Uterus (tissue), 2 donors: ENCODE measurements around the gene UGGT1.

Experiments used
- POLR2A ChIP-seq, 2 donors: fragments of 450-650 bp; IDR thresholded peaks; one replicate each; pipeline ENCODE4 v1.6.1; 2016; ENCODE audit warnings: antibody characterized with exemption in 2 of 2, mild to moderate bottlenecking in 1 of 2, moderate library complexity in 1 of 2
- TF ChIP-seq, protein P1 (sequence below), 4 experiments: fragments of 200-600 bp in 2 of 4; fragments of 450-650 bp in 2 of 4; sonication (generic) in 2 of 4; IDR thresholded peaks; one replicate each; pipeline ENCODE4 v1.5.1; 2016 to 2019; ENCODE audit warnings: antibody characterized with exemption in 4 of 4, mild to moderate bottlenecking in 2 of 4, moderate library complexity in 1 of 4

DNA sequence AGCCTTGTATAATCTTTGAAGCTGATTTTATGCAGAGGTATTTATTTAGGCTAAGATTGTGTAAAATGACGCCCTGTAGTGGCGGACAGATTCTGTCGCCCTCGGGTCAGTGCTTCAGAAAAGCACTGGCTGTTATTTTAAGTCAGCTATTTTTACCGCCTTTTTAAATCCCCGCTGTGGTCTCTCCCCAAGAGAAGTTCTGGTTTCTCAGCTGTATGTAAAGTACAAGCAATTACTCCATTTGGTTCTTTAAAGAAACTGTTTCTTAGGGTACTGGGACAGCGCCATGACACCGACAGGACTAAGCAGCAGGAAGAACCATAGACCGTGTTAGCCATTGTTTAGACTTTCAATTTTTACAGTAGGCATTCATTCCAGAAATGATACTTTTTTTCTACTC is 65.0 kb downstream of the UGGT1 start:
- TF ChIP-seq, protein P1, sequence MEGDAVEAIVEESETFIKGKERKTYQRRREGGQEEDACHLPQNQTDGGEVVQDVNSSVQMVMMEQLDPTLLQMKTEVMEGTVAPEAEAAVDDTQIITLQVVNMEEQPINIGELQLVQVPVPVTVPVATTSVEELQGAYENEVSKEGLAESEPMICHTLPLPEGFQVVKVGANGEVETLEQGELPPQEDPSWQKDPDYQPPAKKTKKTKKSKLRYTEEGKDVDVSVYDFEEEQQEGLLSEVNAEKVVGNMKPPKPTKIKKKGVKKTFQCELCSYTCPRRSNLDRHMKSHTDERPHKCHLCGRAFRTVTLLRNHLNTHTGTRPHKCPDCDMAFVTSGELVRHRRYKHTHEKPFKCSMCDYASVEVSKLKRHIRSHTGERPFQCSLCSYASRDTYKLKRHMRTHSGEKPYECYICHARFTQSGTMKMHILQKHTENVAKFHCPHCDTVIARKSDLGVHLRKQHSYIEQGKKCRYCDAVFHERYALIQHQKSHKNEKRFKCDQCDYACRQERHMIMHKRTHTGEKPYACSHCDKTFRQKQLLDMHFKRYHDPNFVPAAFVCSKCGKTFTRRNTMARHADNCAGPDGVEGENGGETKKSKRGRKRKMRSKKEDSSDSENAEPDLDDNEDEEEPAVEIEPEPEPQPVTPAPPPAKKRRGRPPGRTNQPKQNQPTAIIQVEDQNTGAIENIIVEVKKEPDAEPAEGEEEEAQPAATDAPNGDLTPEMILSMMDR (IDR thresholded peaks at IDR 0.05): no peak
- TF ChIP-seq POLR2A (IDR thresholded peaks at IDR 0.05): no peak
